ENCODE measurements around the gene ZDHHC7.

DNA sequence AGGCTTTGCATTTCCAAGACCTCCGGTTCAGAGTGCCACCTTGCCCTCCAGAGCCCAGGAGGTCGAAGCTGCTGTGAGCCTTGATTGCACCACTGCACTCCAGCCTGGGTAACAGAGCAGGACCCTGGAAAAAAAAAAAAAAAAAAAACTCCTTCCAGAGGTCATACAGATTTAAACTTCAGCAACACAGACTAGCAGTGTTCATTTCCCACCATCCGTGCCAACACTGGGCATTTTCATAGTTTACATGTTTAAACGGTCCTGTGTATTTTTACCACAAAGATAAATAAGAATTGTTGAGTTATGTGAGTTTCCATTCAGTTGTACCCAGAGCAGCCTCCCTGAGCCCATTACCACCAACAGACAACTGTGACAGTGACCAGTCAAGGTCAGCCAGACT, 50.4 kb downstream of the ZDHHC7 start:
- no peak for TF ChIP-seq ZNF8 (CRISPR knock-in tag; IDR thresholded peaks at IDR 0.05)
- TF ChIP-seq ZFP3 (CRISPR knock-in tag; IDR thresholded peaks at IDR 0.05), result no peak
- no peak for TF ChIP-seq PATZ1 (CRISPR knock-in tag; IDR thresholded peaks at IDR 0.05; ENCODE audit: borderline replicate concordance)
